ENCODE measurements around the gene NCDN. TPM values are rescaled to one million over a fixed set of nuclear protein-coding genes. Genes with fewer than 3 reads are reported as not detected.

The NCDN gene
- total RNA-seq, 4 donors from 2014 or later = 22.4 to 40.4 (median 29.2) TPM

GRCh38 chr1:35563166-35563565, 5.6 kb downstream of the NCDN start:
- TF ChIP-seq EP300 (IDR thresholded peaks at IDR 0.05) (no peak), POLR2AphosphoS5 (IDR thresholded peaks at IDR 0.05) (no peak), CTCF (IDR thresholded peaks at IDR 0.05) (no peak), POLR2A (IDR thresholded peaks at IDR 0.05; ENCODE audit: low read depth) (no peak)
- Histone ChIP-seq H3K36me3 (peaks cover 0 to 57% (median 46%) of the 10 kb centered on the region in 4 donors), H3K27ac (replicated peaks in 1 of 4) (no peak overlapping the region), H3K27me3 (no peaks in the 10 kb centered on the region), H3K4me1 (peaks cover 27 to 42% (median 36%) of the 10 kb centered on the region in 4 donors), H3K9me3 (no peaks in the 10 kb centered on the region), H3K4me3 (no peak overlapping the region)
- intact Hi-C loops (cut with DNase I) = loop anchor here (5.0 kb wide), 1 partner anchor 79 kb away; the partner anchor contains the start of gene PSMB2
- DNase-seq (ENCODE audit: extremely low spot score) = no peak
- 73% methylated on average over 12 of the region's 12 CpGs for WGBS

GRCh38 chr1:35564037-35564883, 6.7 kb downstream of the NCDN start:
- Histone ChIP-seq H3K4me3 (no peak overlapping the region), H3K4me1 (peaks cover 16 to 31% (median 25%) of the 10 kb centered on the region in 4 donors), H3K27me3 (peaks cover 0 to 1% (median 0%) of the 10 kb centered on the region in 4 donors), H3K27ac (replicated peaks in 1 of 4) (no peak overlapping the region), H3K36me3 (peaks cover 0 to 57% (median 46%) of the 10 kb centered on the region in 4 donors), H3K9me3 (no peaks in the 10 kb centered on the region)
- intact Hi-C loops (cut with DNase I) = loop anchor here (2.0 to 5.0 kb wide), 3 partner anchors 78 to 211 kb away; partner anchors contain the start of gene PSMB2
- TF ChIP-seq CTCF (IDR thresholded peaks at IDR 0.05) (peak; percentile 67 to 80 (median 71)), EP300 (IDR thresholded peaks at IDR 0.05) (no peak), POLR2AphosphoS5 (IDR thresholded peaks at IDR 0.05) (peak in 1 of 2 donors; percentile 4), POLR2A (IDR thresholded peaks at IDR 0.05; ENCODE audit: low read depth) (no peak)
- DNase-seq (ENCODE audit: extremely low spot score) = no peak
- WGBS = 81% methylated on average over 7 of the region's 9 CpGs

- DNase-seq (ENCODE audit: extremely low spot score) = no peak
- whole genome bisulfite sequencing = 82% methylated on average over 7 of the region's 28 CpGs
- peaks cover 15 to 23% (median 17%) of the 10 kb centered on the region in 4 donors for H3K4me1 ChIP-seq
- no peaks in the 10 kb centered on the region for H3K9me3 ChIP-seq
- peaks cover 0 to 9% (median 0%) of the 10 kb centered on the region in 4 donors for H3K27me3 ChIP-seq
- TF ChIP-seq CTCF (IDR thresholded peaks at IDR 0.05) (no peak), POLR2AphosphoS5 (IDR thresholded peaks at IDR 0.05) (no peak), POLR2A (IDR thresholded peaks at IDR 0.05; ENCODE audit: low read depth) (no peak), EP300 (IDR thresholded peaks at IDR 0.05) (no peak)
- no peak overlapping the region for H3K27ac ChIP-seq (replicated peaks in 1 of 4)
- H3K4me3 ChIP-seq = no peak overlapping the region
- H3K36me3 ChIP-seq = peaks cover 0 to 57% (median 46%) of the 10 kb centered on the region in 4 donors
- intact Hi-C loops (cut with DNase I) = loop anchor here (2.0 to 5.0 kb wide), 3 partner anchors 77 to 210 kb away; partner anchors contain the start of gene PSMB2
Measured at GRCh38 chr1:35564884-35565741, 7.5 kb downstream of the NCDN start.

- Histone ChIP-seq H3K27ac (replicated peaks in 1 of 4) (no peak overlapping the region), H3K4me1 (peaks cover 9 to 17% (median 11%) of the 10 kb centered on the region in 4 donors), H3K36me3 (peaks cover 0 to 57% (median 46%) of the 10 kb centered on the region in 4 donors), H3K27me3 (peaks cover 0 to 15% (median 0%) of the 10 kb centered on the region in 4 donors), H3K9me3 (no peaks in the 10 kb centered on the region), H3K4me3 (no peak overlapping the region)
- no peak for DNase-seq (ENCODE audit: extremely low spot score)
- no peak for TF ChIP-seq POLR2AphosphoS5 (IDR thresholded peaks at IDR 0.05)
- TF ChIP-seq CTCF (IDR thresholded peaks at IDR 0.05) = no peak
- no peak for TF ChIP-seq POLR2A (IDR thresholded peaks at IDR 0.05; ENCODE audit: low read depth)
- TF ChIP-seq EP300 (IDR thresholded peaks at IDR 0.05) = no peak
- 100% methylated on average over 3 of the region's 11 CpGs for WGBS
- intact Hi-C loops (cut with DNase I) = loop anchor here (2.0 kb wide), 2 partner anchors 115 to 209 kb away; no protein-coding TSS in a partner anchor
Measured at GRCh38 chr1:35565742-35566133, 8.1 kb downstream of the NCDN start.
